ENCODE data around the gene ATXN1.

Gene ATXN1

GRCh38 chr6:16533721-16534136 lies 227.5 kb downstream of the ATXN1 start:
- DNase-seq (ENCODE audit: low read depth): no peak

GRCh38 chr6:16533210-16533609 lies 228.1 kb downstream of the ATXN1 start:
- DNase-seq (ENCODE audit: low read depth): no peak

GRCh38 chr6:16527691-16528090 lies 233.6 kb downstream of the ATXN1 start:
- no peak for DNase-seq (ENCODE audit: low read depth)

GRCh38 chr6:16524380-16524707 lies 236.9 kb downstream of the ATXN1 start:
- no peak for DNase-seq (ENCODE audit: low read depth)

GRCh38 chr6:16523606-16524379 lies 237.5 kb downstream of the ATXN1 start:
- DNase-seq (ENCODE audit: low read depth): peak; percentile 92

- no peak for DNase-seq (ENCODE audit: low read depth)
Observed at GRCh38 chr6:16522937-16523336, 238.3 kb downstream of the ATXN1 start.

- DNase-seq (ENCODE audit: low read depth): no peak
Observed at GRCh38 chr6:16521528-16521927, 239.7 kb downstream of the ATXN1 start.

GRCh38 chr6:16519265-16520242 lies 241.7 kb downstream of the ATXN1 start:
- no peak for DNase-seq (ENCODE audit: low read depth)

GRCh38 chr6:16518265-16518664 lies 243.0 kb downstream of the ATXN1 start:
- no peak for DNase-seq (ENCODE audit: low read depth)

- DNase-seq (ENCODE audit: low read depth): no peak
Observed at GRCh38 chr6:16514249-16514648, 247.0 kb downstream of the ATXN1 start.

GRCh38 chr6:16512544-16513290 lies 248.5 kb downstream of the ATXN1 start:
- no peak for DNase-seq (ENCODE audit: low read depth)

GRCh38 chr6:16511723-16512489 lies 249.4 kb downstream of the ATXN1 start:
- DNase-seq (ENCODE audit: low read depth): no peak

GRCh38 chr6:16511040-16511660 lies 250.1 kb downstream of the ATXN1 start:
- DNase-seq (ENCODE audit: low read depth): no peak

GRCh38 chr6:16510245-16510644 lies 251.0 kb downstream of the ATXN1 start:
- DNase-seq (ENCODE audit: low read depth): no peak

- DNase-seq (ENCODE audit: low read depth): no peak
Observed at GRCh38 chr6:16508959-16509358, 252.3 kb downstream of the ATXN1 start.

- DNase-seq (ENCODE audit: low read depth): peak; percentile 59
Observed at GRCh38 chr6:16505711-16506357, 255.4 kb downstream of the ATXN1 start.

GRCh38 chr6:16504609-16505008 lies 256.7 kb downstream of the ATXN1 start:
- DNase-seq (ENCODE audit: low read depth): no peak

GRCh38 chr6:16503970-16504415 lies 257.3 kb downstream of the ATXN1 start:
- no peak for DNase-seq (ENCODE audit: low read depth)

- DNase-seq (ENCODE audit: low read depth): no peak
Observed at GRCh38 chr6:16503241-16503775, 258.0 kb downstream of the ATXN1 start.

GRCh38 chr6:16498957-16499356 lies 262.3 kb downstream of the ATXN1 start:
- DNase-seq (ENCODE audit: low read depth): no peak

All from GM04504 (cell line).